Activated CD8-positive, alpha-beta memory T cell treated with anti-CD3 and anti-CD28 coated beads, Interleukin-2, amount 50 U/mL, for 1 hour (primary cell): ENCODE data around the gene KPNB1.

Experiments
- DNase-seq: peaks from one replicate; pipeline ENCODE4 v3.0.0-alpha.2; 2020; ENCODE audit errors: extremely low read depth

The KPNB1 gene

GRCh38 chr17:47728214-47728877 is 78.6 kb downstream of the KPNB1 start:
- DNase-seq, result no peak

DNA sequence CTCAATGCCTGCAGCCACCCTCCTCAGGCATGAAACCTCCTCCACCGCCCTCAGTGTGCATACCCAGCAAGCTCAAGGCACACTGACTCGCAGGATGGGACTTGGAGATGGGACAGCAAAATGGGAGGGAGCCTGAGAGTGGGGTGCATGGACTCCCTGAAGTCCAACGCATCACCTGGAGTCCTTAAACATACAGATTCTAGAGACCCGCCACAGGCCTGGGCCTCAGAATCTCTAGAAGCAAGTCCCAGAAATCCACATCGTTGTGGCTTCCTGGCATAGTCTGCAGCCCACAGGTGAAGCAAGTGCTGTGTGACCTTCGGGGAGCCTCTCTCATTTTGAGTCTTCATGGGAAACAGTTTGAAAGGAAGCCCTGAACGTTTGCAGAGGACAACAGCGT is 79.8 kb downstream of the KPNB1 start:
- no peak for DNase-seq

- DNase-seq, result no peak
Measured at GRCh38 chr17:47730681-47731080, 81.0 kb downstream of the KPNB1 start.

DNA sequence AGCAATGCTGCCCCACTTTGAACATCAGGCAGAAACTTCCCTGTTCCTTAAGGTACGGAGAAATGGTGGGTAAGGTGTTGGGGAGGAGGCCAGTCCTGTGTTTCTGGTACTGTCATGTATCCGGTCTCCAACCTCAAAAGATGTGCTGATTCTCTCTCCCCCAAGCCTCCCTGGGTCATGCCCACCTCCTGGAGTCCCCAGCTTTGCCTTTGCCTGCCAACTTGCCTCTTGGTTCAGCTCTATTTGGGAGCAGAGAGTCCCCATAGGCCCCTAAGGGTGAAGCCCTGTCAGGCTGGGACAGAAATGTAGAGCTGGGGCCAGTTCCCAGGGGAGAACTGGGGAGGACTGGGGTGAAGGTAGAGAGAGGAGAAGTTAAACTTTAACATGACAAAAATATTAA is 81.7 kb downstream of the KPNB1 start:
- no peak for DNase-seq

DNA sequence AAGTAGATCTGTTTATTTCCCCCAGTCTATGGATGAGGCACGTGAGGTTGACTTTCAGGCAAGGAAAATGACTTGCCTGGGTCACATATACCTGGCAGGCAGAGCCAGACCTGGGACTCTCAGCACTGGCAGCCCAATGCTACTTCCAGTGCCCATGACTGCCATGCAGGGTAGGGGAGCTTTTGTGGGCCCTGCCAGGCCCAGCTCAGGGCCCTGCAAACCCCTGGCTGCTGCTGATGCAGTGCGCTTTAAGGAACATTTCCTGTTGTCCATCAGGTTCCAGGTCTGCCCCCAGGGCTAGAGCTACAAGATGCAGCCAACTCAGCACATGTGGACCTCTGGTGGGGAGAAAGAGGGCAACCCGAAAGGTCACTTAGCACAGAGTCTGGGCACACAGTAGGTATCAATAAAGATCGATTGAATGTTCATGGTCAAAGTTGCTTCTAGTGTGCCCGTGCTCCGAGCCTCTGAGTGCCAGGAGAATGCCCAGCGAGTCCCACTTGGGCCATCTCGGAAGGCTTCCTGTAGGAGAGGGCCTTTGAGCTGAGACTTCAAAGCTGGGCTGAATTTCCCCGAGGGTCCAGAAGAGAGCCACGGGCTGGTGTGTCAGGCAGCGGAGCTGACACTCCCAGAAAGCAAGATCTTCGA is 82.8 kb downstream of the KPNB1 start:
- DNase-seq, result no peak

GRCh38 chr17:47733047-47733673 is 83.4 kb downstream of the KPNB1 start, which contains the start of gene TBX21:
TBX21 (plus strand) TSS chr17:47733236; CDS start chr17:47733455, 219 bp downstream.
- peak; percentile 83 for DNase-seq

DNA sequence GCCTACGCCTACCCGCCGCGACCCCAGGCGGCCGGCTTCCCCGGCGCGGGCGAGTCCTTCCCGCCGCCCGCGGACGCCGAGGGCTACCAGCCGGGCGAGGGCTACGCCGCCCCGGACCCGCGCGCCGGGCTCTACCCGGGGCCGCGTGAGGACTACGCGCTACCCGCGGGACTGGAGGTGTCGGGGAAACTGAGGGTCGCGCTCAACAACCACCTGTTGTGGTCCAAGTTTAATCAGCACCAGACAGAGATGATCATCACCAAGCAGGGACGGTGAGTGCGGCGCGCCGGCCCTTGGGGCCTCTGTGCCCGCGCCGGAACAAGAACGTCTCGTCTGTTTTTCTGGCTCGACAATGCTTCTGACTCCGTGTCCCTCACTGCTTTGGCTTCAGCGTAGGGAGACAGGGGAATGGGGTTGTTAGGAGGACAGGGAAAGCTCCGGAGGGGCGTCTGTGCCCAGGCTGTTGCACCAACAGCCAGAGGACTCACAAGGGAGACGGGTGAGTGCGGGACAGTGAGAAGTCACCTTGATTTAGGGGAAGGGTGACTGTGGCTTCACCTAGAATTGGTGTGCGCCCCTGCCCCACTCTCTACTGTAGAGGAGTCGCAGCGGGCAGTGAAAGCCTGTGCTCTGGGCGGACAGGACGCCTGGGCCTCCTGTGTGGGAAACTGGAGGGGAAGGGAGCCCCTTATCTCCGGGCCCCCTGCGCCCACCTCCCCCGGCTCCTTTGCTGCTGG is 84.1 kb downstream of the KPNB1 start:
- DNase-seq, result no peak

- no peak for DNase-seq
Measured at GRCh38 chr17:47735139-47735464, 85.4 kb downstream of the KPNB1 start.
